ENCODE results near the gene AK5. TPM values are rescaled to one million over a fixed set of nuclear protein-coding genes. Genes with fewer than 3 reads are reported as not detected.

The AK5 gene
- total RNA-seq, 1 experiment from 2014 or later: 3.0 TPM

DNA sequence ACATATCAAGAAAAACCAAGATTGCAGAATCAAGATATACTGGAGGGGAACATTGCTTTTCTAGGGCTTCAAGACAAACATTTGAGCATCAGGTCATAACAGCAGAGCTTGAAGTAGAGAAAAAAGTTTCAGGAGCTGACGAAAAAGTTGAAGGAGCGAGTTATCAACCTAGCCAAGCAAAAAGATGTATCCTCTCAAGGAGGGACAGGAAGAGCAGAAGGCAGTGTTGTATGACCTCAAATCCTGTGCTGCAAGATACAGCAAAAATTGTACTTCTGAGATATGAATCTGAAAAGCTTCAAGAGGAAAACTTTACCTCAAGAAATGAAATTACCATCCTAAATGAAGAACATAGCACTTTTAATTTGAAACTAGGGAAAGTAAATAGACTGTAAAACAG, 153.1 kb downstream of the AK5 start:
- intact Hi-C loops (cut with micrococcal nuclease; ENCODE audit: unreplicated experiment) (no loop called here), in situ Hi-C loops (cut with HindIII; ENCODE audit: low pct_unique_long_range_greater_than_20kb, low sequenced_read_pairs) (no loop called here)
- no peaks in the 10 kb centered on the region for H3K4me1 ChIP-seq (ENCODE audit: control insufficient read depth, insufficient read depth, low read length)
- no peaks in the 10 kb centered on the region for H3K9me3 ChIP-seq (ENCODE audit: control insufficient read depth, insufficient read depth, low read depth, low read length)
- no peaks in the 10 kb centered on the region; the same call in 1 of the 2 replicates for H3K36me3 ChIP-seq (ENCODE audit: control insufficient read depth, insufficient read depth, low read length)
- CTCF ChIA-PET: no interaction called here
- DNase-seq (ENCODE audit: low read depth, low spot score) (no peak), ATAC-seq (no peak)
- no peak overlapping the region for H3K27ac ChIP-seq (ENCODE audit: low read length)
- BruUV-seq (replicated peaks): no TSS peak
- H3K4me3 ChIP-seq (ENCODE audit: low read depth in 2 of 2, low read length in 2 of 2): no peak overlapping the region
- TF ChIP-seq SIN3A (IDR thresholded peaks at IDR 0.05; ENCODE audit: borderline replicate concordance, insufficient read depth, low read depth, low read length) (no peak), POLR2AphosphoS5 (IDR thresholded peaks at IDR 0.05; ENCODE audit: low read depth, low read length) (no peak), TCF7L2 (IDR thresholded peaks at IDR 0.05; ENCODE audit: low read depth, low read length) (no peak)
- TF ChIP-seq, protein P1, sequence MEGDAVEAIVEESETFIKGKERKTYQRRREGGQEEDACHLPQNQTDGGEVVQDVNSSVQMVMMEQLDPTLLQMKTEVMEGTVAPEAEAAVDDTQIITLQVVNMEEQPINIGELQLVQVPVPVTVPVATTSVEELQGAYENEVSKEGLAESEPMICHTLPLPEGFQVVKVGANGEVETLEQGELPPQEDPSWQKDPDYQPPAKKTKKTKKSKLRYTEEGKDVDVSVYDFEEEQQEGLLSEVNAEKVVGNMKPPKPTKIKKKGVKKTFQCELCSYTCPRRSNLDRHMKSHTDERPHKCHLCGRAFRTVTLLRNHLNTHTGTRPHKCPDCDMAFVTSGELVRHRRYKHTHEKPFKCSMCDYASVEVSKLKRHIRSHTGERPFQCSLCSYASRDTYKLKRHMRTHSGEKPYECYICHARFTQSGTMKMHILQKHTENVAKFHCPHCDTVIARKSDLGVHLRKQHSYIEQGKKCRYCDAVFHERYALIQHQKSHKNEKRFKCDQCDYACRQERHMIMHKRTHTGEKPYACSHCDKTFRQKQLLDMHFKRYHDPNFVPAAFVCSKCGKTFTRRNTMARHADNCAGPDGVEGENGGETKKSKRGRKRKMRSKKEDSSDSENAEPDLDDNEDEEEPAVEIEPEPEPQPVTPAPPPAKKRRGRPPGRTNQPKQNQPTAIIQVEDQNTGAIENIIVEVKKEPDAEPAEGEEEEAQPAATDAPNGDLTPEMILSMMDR (IDR thresholded peaks at IDR 0.05): no peak
- TF ChIP-seq, protein P2, sequence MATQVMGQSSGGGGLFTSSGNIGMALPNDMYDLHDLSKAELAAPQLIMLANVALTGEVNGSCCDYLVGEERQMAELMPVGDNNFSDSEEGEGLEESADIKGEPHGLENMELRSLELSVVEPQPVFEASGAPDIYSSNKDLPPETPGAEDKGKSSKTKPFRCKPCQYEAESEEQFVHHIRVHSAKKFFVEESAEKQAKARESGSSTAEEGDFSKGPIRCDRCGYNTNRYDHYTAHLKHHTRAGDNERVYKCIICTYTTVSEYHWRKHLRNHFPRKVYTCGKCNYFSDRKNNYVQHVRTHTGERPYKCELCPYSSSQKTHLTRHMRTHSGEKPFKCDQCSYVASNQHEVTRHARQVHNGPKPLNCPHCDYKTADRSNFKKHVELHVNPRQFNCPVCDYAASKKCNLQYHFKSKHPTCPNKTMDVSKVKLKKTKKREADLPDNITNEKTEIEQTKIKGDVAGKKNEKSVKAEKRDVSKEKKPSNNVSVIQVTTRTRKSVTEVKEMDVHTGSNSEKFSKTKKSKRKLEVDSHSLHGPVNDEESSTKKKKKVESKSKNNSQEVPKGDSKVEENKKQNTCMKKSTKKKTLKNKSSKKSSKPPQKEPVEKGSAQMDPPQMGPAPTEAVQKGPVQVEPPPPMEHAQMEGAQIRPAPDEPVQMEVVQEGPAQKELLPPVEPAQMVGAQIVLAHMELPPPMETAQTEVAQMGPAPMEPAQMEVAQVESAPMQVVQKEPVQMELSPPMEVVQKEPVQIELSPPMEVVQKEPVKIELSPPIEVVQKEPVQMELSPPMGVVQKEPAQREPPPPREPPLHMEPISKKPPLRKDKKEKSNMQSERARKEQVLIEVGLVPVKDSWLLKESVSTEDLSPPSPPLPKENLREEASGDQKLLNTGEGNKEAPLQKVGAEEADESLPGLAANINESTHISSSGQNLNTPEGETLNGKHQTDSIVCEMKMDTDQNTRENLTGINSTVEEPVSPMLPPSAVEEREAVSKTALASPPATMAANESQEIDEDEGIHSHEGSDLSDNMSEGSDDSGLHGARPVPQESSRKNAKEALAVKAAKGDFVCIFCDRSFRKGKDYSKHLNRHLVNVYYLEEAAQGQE (IDR thresholded peaks at IDR 0.05; ENCODE audit: insufficient read depth in 1 of 2, low read depth in 2 of 2, low read length in 1 of 2): no peak
- POLR2A ChIA-PET: no interaction called here
- no peaks in the 10 kb centered on the region for H3K27me3 ChIP-seq (ENCODE audit: control insufficient read depth, insufficient read depth, low read length)

DNA sequence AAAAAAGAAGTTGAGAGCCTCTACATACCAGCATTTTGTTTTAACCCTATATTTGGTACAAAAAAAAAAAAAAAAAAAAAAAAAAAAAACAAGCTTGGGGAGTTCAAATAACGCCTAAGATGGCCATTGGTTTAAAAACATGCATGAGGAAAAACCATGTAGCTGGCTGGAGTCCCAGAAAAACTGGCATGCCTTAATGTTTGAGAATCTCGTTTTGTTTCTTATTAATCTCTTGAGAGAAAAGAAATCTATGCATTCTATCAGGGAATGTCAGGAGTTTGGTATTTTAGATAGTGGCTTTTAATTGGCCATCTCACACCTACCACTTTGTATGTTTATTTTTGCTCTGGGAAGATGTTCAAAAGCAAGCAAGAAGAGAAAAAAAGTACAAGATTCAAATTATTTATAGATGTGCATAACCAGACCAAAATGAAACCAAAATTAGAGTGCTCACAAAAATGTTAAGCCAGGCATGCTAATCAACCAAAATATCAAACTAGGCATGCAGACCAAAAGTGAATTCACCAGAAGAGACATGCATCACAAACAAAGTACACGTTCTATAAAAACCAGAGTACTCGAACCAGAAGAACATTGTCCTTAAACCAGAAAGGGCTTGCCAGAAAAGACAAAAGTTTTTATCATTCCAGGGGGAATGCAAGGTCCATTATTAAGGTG, 156.6 kb downstream of the AK5 start:
- Histone ChIP-seq H3K9me3 (ENCODE audit: control insufficient read depth, insufficient read depth, low read depth, low read length) (no peaks in the 10 kb centered on the region), H3K4me1 (ENCODE audit: control insufficient read depth, insufficient read depth, low read length) (no peaks in the 10 kb centered on the region), H3K27ac (ENCODE audit: low read length) (no peak overlapping the region), H3K36me3 (ENCODE audit: control insufficient read depth, insufficient read depth, low read length) (no peaks in the 10 kb centered on the region; the same call in 1 of the 2 replicates), H3K27me3 (ENCODE audit: control insufficient read depth, insufficient read depth, low read length) (no peaks in the 10 kb centered on the region), H3K4me3 (ENCODE audit: low read depth in 2 of 2, low read length in 2 of 2) (no peak overlapping the region)
- intact Hi-C loops (cut with micrococcal nuclease; ENCODE audit: unreplicated experiment) (no loop called here), in situ Hi-C loops (cut with HindIII; ENCODE audit: low pct_unique_long_range_greater_than_20kb, low sequenced_read_pairs) (no loop called here)
- POLR2A ChIA-PET: interaction anchor here (0.5 to 0.6 kb wide), 4 partner anchors 10 to 229 kb away, joined by 3 to 13 read pairs (median 7); no protein-coding TSS in a partner anchor
- no TSS peak for BruUV-seq (replicated peaks)
- TF ChIP-seq, protein P1 (IDR thresholded peaks at IDR 0.05): no peak
- TF ChIP-seq SIN3A (IDR thresholded peaks at IDR 0.05; ENCODE audit: borderline replicate concordance, insufficient read depth, low read depth, low read length): no peak
- TF ChIP-seq, protein P2 (IDR thresholded peaks at IDR 0.05; ENCODE audit: insufficient read depth in 1 of 2, low read depth in 2 of 2, low read length in 1 of 2): no peak
- TF ChIP-seq POLR2AphosphoS5 (IDR thresholded peaks at IDR 0.05; ENCODE audit: low read depth, low read length): no peak
- TF ChIP-seq TCF7L2 (IDR thresholded peaks at IDR 0.05; ENCODE audit: low read depth, low read length): no peak
- no peak for ATAC-seq
- CTCF ChIA-PET: no interaction called here
- DNase-seq (ENCODE audit: low read depth, low spot score): no peak
